Memory B cell (primary cell): ENCODE results near the gene BIRC5.

ENCODE experiments used
- ATAC-seq: fragments of 150-1000 bp; cut with Tn5 transposase; 2 replicates; pipeline ENCODE4 v1.10.0; 2021; ENCODE audit warnings: low read depth, mild to moderate bottlenecking, moderate library complexity
- DNase-seq, 2 donors: peaks; one replicate each; pipeline ENCODE4 v3.0.0; 2022; ENCODE audit warnings: low spot score in 2 of 2
- H3K27ac Mint-ChIP-seq: one replicate; pipeline ENCODE4 v1.8.0; 2022; ENCODE audit warnings: mild to moderate bottlenecking, moderate library complexity, mixed read lengths
- H3K27me3 Mint-ChIP-seq: one replicate; pipeline ENCODE4 v1.8.0; 2022; ENCODE audit warnings: mixed read lengths
- H3K36me3 Mint-ChIP-seq: one replicate; pipeline ENCODE4 v1.8.0; 2022; ENCODE audit warnings: mild to moderate bottlenecking, mixed read lengths
- H3K4me1 Mint-ChIP-seq: one replicate; pipeline ENCODE4 v1.8.0; 2022; ENCODE audit warnings: mixed read lengths
- H3K4me3 Mint-ChIP-seq: one replicate; pipeline ENCODE4 v1.8.0; 2022; ENCODE audit warnings: mild to moderate bottlenecking, moderate library complexity, mixed read lengths
- H3K9me3 Mint-ChIP-seq: one replicate; pipeline ENCODE4 v1.8.0; 2022; ENCODE audit warnings: mixed read lengths

BIRC5 gene

DNA sequence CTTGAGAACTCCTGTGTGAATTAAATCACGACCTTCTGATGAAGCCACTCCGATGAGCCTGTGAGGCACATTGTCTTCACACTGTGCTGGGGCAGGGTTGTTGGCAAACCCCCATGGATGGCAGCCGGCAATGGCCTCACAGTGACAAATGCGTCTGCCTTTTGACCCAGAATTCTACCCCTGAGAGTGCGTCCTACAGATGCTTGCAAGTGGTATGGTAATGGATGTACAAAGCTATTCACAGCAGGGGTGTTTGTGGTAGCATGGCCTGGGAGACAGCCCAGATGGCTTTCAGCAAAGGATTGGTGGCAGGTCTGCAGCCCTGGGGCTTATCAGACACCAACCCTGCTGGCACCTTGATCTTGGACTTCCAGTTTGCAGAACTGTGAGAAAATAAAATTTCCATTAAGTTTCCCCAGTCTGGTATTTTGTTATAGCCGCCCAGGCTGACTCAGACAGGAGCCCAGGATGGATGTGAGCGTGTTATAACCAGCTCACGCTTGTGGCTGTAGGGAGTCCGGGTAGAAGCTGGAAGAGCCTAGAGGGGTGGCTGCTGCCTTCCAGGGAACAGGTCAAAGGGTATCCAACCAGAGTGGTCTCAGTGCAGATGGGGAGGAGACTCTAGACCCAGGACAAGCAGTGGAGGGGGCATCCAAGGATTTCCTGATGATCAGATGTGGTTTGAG is 16.8 kb upstream of the BIRC5 start:
- Mint-ChIP-seq H3K4me3 (peak overlapping the region; percentile 25), H3K4me1 (peaks cover 15% of the 10 kb centered on the region), H3K9me3 (no peaks in the 10 kb centered on the region), H3K27me3 (no peaks in the 10 kb centered on the region), H3K27ac (no peak overlapping the region), H3K36me3 (peaks cover 2% of the 10 kb centered on the region)
- DNase-seq, result no peak
- no peak for ATAC-seq

DNA sequence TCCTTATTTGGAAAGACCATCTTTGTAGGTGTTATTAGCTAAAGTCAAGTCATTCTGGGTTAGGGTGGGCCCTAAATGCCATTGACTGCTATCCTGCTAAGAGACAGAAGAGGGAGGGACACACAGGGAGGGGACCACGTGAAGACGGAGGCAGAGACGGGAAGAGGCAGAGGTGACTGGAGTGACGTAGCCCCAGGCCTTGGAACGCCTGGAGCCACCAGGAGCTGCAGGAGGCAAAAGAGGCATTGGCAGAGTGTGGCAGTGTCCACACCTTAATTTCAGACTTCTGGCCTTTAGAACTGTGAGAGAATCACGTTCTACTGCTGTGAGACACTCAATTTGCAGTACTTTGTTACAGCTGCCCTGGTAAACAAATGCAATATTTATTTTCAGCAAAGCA is 13.6 kb upstream of the BIRC5 start:
- Mint-ChIP-seq H3K27me3 (no peaks in the 10 kb centered on the region), H3K9me3 (no peaks in the 10 kb centered on the region), H3K36me3 (peaks cover 5% of the 10 kb centered on the region), H3K4me3 (no peak overlapping the region), H3K4me1 (peaks cover 7% of the 10 kb centered on the region), H3K27ac (no peak overlapping the region)
- DNase-seq (no peak), ATAC-seq (no peak)

- Mint-ChIP-seq H3K27ac (no peak overlapping the region), H3K27me3 (no peaks in the 10 kb centered on the region), H3K4me3 (no peak overlapping the region), H3K9me3 (no peaks in the 10 kb centered on the region), H3K4me1 (peaks cover 12% of the 10 kb centered on the region), H3K36me3 (peaks cover 5% of the 10 kb centered on the region)
- ATAC-seq (no peak), DNase-seq (no peak)
Observed at GRCh38 chr17:78202666-78203065, 11.4 kb upstream of the BIRC5 start.

GRCh38 chr17:78204387-78205123 is 9.5 kb upstream of the BIRC5 start:
- DNase-seq (no peak), ATAC-seq (no peak)
- Mint-ChIP-seq H3K4me3 (no peak overlapping the region), H3K9me3 (no peaks in the 10 kb centered on the region), H3K4me1 (peaks cover 4% of the 10 kb centered on the region), H3K27me3 (no peaks in the 10 kb centered on the region), H3K36me3 (peaks cover 5% of the 10 kb centered on the region), H3K27ac (no peak overlapping the region)

DNA sequence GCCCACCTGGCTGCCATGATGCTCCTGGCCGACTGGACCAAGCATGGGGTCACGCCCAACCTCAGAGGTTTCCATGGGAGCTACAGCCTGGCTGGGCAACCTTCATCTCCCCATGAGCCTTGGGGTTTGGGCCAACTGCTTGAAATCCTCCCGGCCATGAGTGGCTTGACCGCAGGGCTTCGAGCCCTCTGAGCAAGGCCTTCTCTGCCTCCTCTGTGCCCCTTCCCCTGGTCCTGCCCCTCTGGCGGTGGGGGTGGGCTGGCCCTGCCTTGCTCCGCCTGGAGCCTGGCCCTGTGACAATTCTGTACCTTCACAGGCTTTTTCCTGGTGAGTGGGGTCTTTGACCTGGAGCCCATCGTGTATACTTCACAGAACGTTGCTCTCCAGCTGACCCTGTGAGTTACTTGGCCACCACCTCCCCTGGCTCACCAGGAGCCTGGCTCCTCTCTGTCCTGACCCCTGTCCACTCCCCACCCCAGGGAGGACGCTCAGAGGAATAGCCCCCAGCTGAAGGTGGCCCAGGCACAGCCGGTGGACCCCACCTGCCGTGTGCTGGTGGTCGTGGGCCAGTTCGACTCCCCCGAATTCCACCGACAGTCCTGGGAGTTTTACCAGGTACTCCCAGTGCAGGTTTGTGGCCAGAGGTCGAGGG is 8.8 kb upstream of the BIRC5 start:
- Mint-ChIP-seq H3K4me1 (peaks cover 4% of the 10 kb centered on the region), H3K27me3 (no peaks in the 10 kb centered on the region), H3K36me3 (peaks cover 5% of the 10 kb centered on the region), H3K9me3 (no peaks in the 10 kb centered on the region), H3K27ac (no peak overlapping the region), H3K4me3 (no peak overlapping the region)
- DNase-seq (no peak), ATAC-seq (no peak)

DNA sequence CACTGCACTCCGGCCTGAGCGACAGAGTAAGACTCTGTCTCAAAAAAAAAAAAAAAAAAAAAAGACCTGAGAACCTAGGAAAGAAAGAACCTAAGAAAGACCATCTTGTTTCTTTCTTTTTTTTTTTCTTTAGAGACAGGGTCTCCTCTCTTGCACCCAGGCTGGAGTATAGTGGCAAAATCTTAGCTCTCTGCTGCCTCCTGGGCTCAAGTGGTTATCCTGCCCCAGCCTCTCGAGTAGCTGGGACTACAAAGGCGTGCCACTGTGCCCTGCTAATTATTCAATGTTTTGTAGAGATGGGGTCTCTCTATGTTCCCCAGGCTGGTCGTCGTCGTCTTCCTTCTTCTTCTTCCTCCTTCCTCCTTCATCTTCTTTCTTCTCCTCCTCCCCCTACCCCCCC is 7.8 kb upstream of the BIRC5 start:
- peaks cover 4% of the 10 kb centered on the region for H3K4me1 Mint-ChIP-seq
- no peak overlapping the region for H3K4me3 Mint-ChIP-seq
- H3K27me3 Mint-ChIP-seq, result no peaks in the 10 kb centered on the region
- no peak for DNase-seq
- ATAC-seq, result no peak
- H3K9me3 Mint-ChIP-seq, result no peaks in the 10 kb centered on the region
- H3K27ac Mint-ChIP-seq, result no peak overlapping the region
- H3K36me3 Mint-ChIP-seq, result peaks cover 5% of the 10 kb centered on the region

GRCh38 chr17:78208486-78208885 is 5.6 kb upstream of the BIRC5 start:
- peaks cover 4% of the 10 kb centered on the region for H3K4me1 Mint-ChIP-seq
- no peak overlapping the region for H3K27ac Mint-ChIP-seq
- peaks cover 4% of the 10 kb centered on the region for H3K36me3 Mint-ChIP-seq
- no peak overlapping the region for H3K4me3 Mint-ChIP-seq
- DNase-seq, result no peak
- H3K9me3 Mint-ChIP-seq, result no peaks in the 10 kb centered on the region
- peaks cover 2% of the 10 kb centered on the region for H3K27me3 Mint-ChIP-seq
- ATAC-seq, result no peak

GRCh38 chr17:78210111-78210510 is 3.9 kb upstream of the BIRC5 start:
- DNase-seq, result no peak
- Mint-ChIP-seq H3K4me1 (peaks cover 7% of the 10 kb centered on the region), H3K9me3 (no peaks in the 10 kb centered on the region), H3K36me3 (no peaks in the 10 kb centered on the region), H3K27me3 (peaks cover 2% of the 10 kb centered on the region), H3K27ac (no peak overlapping the region), H3K4me3 (no peak overlapping the region)
- no peak for ATAC-seq

DNA sequence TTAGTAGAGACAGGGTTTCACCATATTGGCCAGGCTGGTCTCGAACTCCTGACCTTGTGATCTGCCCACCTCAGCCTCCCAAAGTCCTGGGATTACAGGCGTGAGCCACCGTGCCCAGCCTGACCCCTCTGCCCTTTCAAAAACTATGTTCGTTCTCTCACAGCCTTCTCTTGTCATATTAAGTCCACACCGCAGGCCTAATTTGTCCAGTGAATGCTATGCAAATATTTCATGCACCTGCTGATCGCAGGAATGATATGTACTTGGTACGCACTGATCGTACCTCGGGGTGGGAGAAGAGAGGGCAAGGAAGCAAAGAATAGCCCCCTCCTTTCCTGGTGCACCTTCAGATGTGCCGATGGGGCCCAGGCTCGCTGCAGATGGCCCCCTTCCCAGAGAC is 3.0 kb upstream of the BIRC5 start:
- no peak overlapping the region for H3K27ac Mint-ChIP-seq
- H3K27me3 Mint-ChIP-seq, result peaks cover 2% of the 10 kb centered on the region
- H3K36me3 Mint-ChIP-seq, result no peaks in the 10 kb centered on the region
- no peak overlapping the region for H3K4me3 Mint-ChIP-seq
- H3K9me3 Mint-ChIP-seq, result no peaks in the 10 kb centered on the region
- ATAC-seq, result no peak
- H3K4me1 Mint-ChIP-seq, result peaks cover 7% of the 10 kb centered on the region
- DNase-seq, result no peak

DNA sequence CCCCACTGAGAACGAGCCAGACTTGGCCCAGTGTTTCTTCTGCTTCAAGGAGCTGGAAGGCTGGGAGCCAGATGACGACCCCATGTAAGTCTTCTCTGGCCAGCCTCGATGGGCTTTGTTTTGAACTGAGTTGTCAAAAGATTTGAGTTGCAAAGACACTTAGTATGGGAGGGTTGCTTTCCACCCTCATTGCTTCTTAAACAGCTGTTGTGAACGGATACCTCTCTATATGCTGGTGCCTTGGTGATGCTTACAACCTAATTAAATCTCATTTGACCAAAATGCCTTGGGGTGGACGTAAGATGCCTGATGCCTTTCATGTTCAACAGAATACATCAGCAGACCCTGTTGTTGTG is 631 bp downstream of the BIRC5 start:
- H3K27ac Mint-ChIP-seq, result no peak overlapping the region
- peaks cover 2% of the 10 kb centered on the region for H3K4me1 Mint-ChIP-seq
- DNase-seq (no peak), ATAC-seq (no peak)
- H3K4me3 Mint-ChIP-seq, result peak overlapping the region; percentile 63
- no peaks in the 10 kb centered on the region for H3K9me3 Mint-ChIP-seq
- peaks cover 2% of the 10 kb centered on the region for H3K27me3 Mint-ChIP-seq
- H3K36me3 Mint-ChIP-seq, result no peaks in the 10 kb centered on the region

DNA sequence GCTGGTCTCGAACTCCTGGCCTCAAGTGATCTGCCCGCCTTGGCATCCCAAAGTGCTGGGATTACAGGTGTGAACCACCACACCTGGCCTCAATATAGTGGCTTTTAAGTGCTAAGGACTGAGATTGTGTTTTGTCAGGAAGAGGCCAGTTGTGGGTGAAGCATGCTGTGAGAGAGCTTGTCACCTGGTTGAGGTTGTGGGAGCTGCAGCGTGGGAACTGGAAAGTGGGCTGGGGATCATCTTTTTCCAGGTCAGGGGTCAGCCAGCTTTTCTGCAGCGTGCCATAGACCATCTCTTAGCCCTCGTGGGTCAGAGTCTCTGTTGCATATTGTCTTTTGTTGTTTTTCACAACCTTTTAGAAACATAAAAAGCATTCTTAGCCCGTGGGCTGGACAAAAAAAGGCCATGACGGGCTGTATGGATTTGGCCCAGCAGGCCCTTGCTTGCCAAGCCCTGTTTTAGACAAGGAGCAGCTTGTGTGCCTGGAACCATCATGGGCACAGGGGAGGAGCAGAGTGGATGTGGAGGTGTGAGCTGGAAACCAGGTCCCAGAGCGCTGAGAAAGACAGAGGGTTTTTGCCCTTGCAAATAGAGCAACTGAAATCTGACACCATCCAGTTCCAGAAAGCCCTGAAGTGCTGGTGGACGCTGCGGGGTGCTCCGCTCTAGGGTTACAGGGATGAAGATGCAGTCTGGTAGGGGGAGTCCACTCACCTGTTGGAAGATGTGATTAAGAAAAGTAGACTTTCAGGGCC is 5.5 kb downstream of the BIRC5 start:
- ATAC-seq, result no peak
- no peaks in the 10 kb centered on the region for H3K9me3 Mint-ChIP-seq
- H3K4me1 Mint-ChIP-seq, result no peaks in the 10 kb centered on the region
- no peak overlapping the region for H3K27ac Mint-ChIP-seq
- no peaks in the 10 kb centered on the region for H3K36me3 Mint-ChIP-seq
- no peak overlapping the region for H3K4me3 Mint-ChIP-seq
- H3K27me3 Mint-ChIP-seq, result no peaks in the 10 kb centered on the region
- no peak for DNase-seq

- no peak for ATAC-seq
- no peaks in the 10 kb centered on the region for H3K9me3 Mint-ChIP-seq
- H3K36me3 Mint-ChIP-seq, result no peaks in the 10 kb centered on the region
- peaks cover 6% of the 10 kb centered on the region for H3K27me3 Mint-ChIP-seq
- no peak overlapping the region for H3K4me3 Mint-ChIP-seq
- no peak overlapping the region for H3K27ac Mint-ChIP-seq
- peaks cover 2% of the 10 kb centered on the region for H3K4me1 Mint-ChIP-seq
- DNase-seq, result no peak
Observed at GRCh38 chr17:78223061-78223460, 9.0 kb downstream of the BIRC5 start.

GRCh38 chr17:78223765-78224164 is 9.7 kb downstream of the BIRC5 start:
- H3K36me3 Mint-ChIP-seq, result no peaks in the 10 kb centered on the region
- H3K27ac Mint-ChIP-seq, result no peak overlapping the region
- peaks cover 6% of the 10 kb centered on the region for H3K27me3 Mint-ChIP-seq
- no peak overlapping the region for H3K4me3 Mint-ChIP-seq
- no peaks in the 10 kb centered on the region for H3K9me3 Mint-ChIP-seq
- ATAC-seq (no peak), DNase-seq (no peak)
- peaks cover 2% of the 10 kb centered on the region for H3K4me1 Mint-ChIP-seq
